ENCODE results near the gene BEST1. TPM values are rescaled to one million over a fixed set of nuclear protein-coding genes. Genes with fewer than 3 reads are reported as not detected.

BEST1 gene
- total and polyA plus RNA-seq, 2 of the 13 experiments (the other 11 are each of a cell fraction or from before 2014, with no cell fraction given) = 0.09 to 0.65 TPM

- TF ChIP-seq ZNF142 (CRISPR knock-in tag; IDR thresholded peaks at IDR 0.05) (peak; percentile 42), NRL (CRISPR knock-in tag; IDR thresholded peaks at IDR 0.05; ENCODE audit: borderline replicate concordance) (0 out of 2 replicates have a peak, but pooled peaks have one; percentile 15), NCOA5 (CRISPR knock-in tag; IDR thresholded peaks at IDR 0.05) (no peak), GABPB1 (CRISPR knock-in tag; IDR thresholded peaks at IDR 0.05) (peak; percentile 23; the same call in 1 of the 2 replicates), RERE (CRISPR knock-in tag; IDR thresholded peaks at IDR 0.05; ENCODE audit: low read depth) (peak; percentile 64), ZNF446 (CRISPR knock-in tag; IDR thresholded peaks at IDR 0.05) (no peak), TAF15 (IDR thresholded peaks at IDR 0.05; ENCODE audit: low read depth, low read length, poor library complexity, severe bottlenecking) (no peak), ZSCAN9 (CRISPR knock-in tag; IDR thresholded peaks at IDR 0.05; ENCODE audit: borderline replicate concordance) (peak; percentile 58; the same call in 1 of the 2 replicates), PAXIP1 (CRISPR knock-in tag; conservative IDR thresholded peaks at IDR 0.05) (peak; percentile 97), FOXP1 (IDR thresholded peaks at IDR 0.05) (peak; percentile 73; the same call in 1 of the 2 replicates), FOXP1 (CRISPR knock-in tag; IDR thresholded peaks at IDR 0.05) (peak; percentile 81; the same call in 1 of the 2 replicates), ZNF563 (CRISPR knock-in tag; IDR thresholded peaks at IDR 0.05) (peak; percentile 60; the same call in 1 of the 2 replicates), RBFOX2 (IDR thresholded peaks at IDR 0.05; ENCODE audit: low read depth, low read length) (peak; percentile 84), STAG1 (CRISPR knock-in tag; IDR thresholded peaks at IDR 0.05) (no peak)
Measured at GRCh38 chr11:61972672-61973475, 22.7 kb downstream of the BEST1 start (continued).
